GM12878 (cell line): ENCODE measurements around the gene CR1. TPM values are rescaled to one million over a fixed set of nuclear protein-coding genes. Genes with fewer than 3 reads are reported as not detected.

Experiments used
- ATAC-seq: fragments of 200-7000 bp; cut with Tn5 transposase; 3 replicates; pipeline ENCODE4 v1.9.1; 2020; ENCODE audit warnings: mild to moderate bottlenecking, moderate library complexity
- BruUV-seq: library from RNA; stranded (reverse); fragments of 400-500 nt; replicated peaks from 2 replicates; lab custom pipeline; 2021; lab: Mats Ljungman, UMichigan
- CTCF ChIA-PET: fragments of 300-600 bp; sonication (Branson Sonifier 250); formaldehyde crosslinking; extraction: SDS; loops from one replicate; lab custom pipeline; 2021; ENCODE audit warnings: inconsistent platforms; lab: Yijun Ruan, JAX
- POLR2A ChIA-PET: fragments of 350-600 bp; formaldehyde crosslinking; extraction: SDS; loops from one replicate; lab custom pipeline; 2021; ENCODE audit warnings: inconsistent platforms; lab: Charles Lee
- RAD21 ChIA-PET: fragments of 300-600 bp; sonication (Branson Sonifier 250); formaldehyde crosslinking; loops from one replicate; lab custom pipeline; 2023; ENCODE audit warnings: antibody characterized with exemption; ENCODE audit not compliant: unreplicated experiment; lab: Charles Lee
- SMC1A ChIA-PET: fragments of 300-600 bp; sonication (Branson Sonifier 250); formaldehyde crosslinking; loops from one replicate; lab custom pipeline; 2023; ENCODE audit not compliant: unreplicated experiment, uncharacterized antibody; lab: Charles Lee
- DNase-seq: peaks from one replicate; pipeline ENCODE4 v3.0.0-alpha.2; 2011; ENCODE audit warnings: low read depth, low spot score
- FAIRE-seq: peaks from 3 replicates; lab custom pipeline; 2011; peaks lifted over from hg19 to GRCh38; lab: Jason Lieb, UNC
- H2AFZ ChIP-seq: 2 replicates; pipeline ENCODE4 v1.6.0; 2011; ENCODE audit warnings: low read depth, low read length, control low read depth; ENCODE audit not compliant: control insufficient read depth
- H3K27ac ChIP-seq: 2 replicates; pipeline ENCODE4 v1.5.1; 2011; ENCODE audit warnings: control low read depth; ENCODE audit not compliant: control insufficient read depth, insufficient read depth
- H3K27me3 ChIP-seq, 2 experiments: replicated peaks in 1 of 2; 2 replicates each; pipeline versions ENCODE4 v1.6.0 to v1.6.1; 2011; ENCODE audit warnings: low read length in 1 of 2; ENCODE audit not compliant: control insufficient read depth in 2 of 2, insufficient read depth in 2 of 2
- H3K36me3 ChIP-seq, 2 experiments: 2 replicates each; pipeline ENCODE4 v1.5.1; 2011; ENCODE audit warnings: low read length in 1 of 2; ENCODE audit not compliant: control insufficient read depth in 2 of 2, insufficient read depth in 2 of 2
- H3K4me1 ChIP-seq: 2 replicates; pipeline ENCODE4 v1.6.1; 2011; ENCODE audit warnings: mild to moderate bottlenecking, low read length, moderate library complexity, mixed read lengths; ENCODE audit not compliant: control insufficient read depth, insufficient read depth
- H3K4me2 ChIP-seq: 2 replicates; pipeline ENCODE4 v1.6.0; 2011; ENCODE audit warnings: control low read depth; ENCODE audit not compliant: control insufficient read depth, insufficient read depth
- H3K4me3 ChIP-seq: fragments of 200-600 bp; sonication (generic); 2 replicates; pipeline ENCODE4 v1.5.1; 2016
- H3K79me2 ChIP-seq: 2 replicates; pipeline ENCODE4 v1.6.0; 2011; ENCODE audit warnings: low read length; ENCODE audit not compliant: control insufficient read depth, insufficient read depth
- H3K9ac ChIP-seq: 2 replicates; pipeline ENCODE4 v1.8.0; 2011; ENCODE audit warnings: low read length, control low read depth, mixed read lengths; ENCODE audit not compliant: control insufficient read depth, insufficient read depth
- H3K9me3 ChIP-seq: replicated peaks from 3 replicates; pipeline ENCODE4 v1.5.1; 2011; ENCODE audit warnings: mild to moderate bottlenecking, low read length; ENCODE audit not compliant: control insufficient read depth, insufficient read depth
- H4K20me1 ChIP-seq: 2 replicates; pipeline ENCODE4 v1.6.0; 2011; ENCODE audit not compliant: control insufficient read depth, insufficient read depth
- BCL3 ChIP-seq: IDR thresholded peaks from 2 replicates; pipeline ENCODE4 v1.6.1; 2011; ENCODE audit warnings: borderline replicate concordance, low read depth, mild to moderate bottlenecking, moderate library complexity, low read length; ENCODE audit not compliant: insufficient read depth, poor library complexity, severe bottlenecking
- CEBPB ChIP-seq, 2 experiments: fragments of 150-350 bp in 1 of 2; IDR thresholded peaks; 2 replicates each; pipeline ENCODE4 v1.6.1; 2012 to 2014; ENCODE audit warnings: low read depth in 2 of 2, low read length in 2 of 2, borderline replicate concordance in 1 of 2, inconsistent platforms in 1 of 2
- CREB1 ChIP-seq: IDR thresholded peaks from 2 replicates; pipeline ENCODE4 v1.6.1; 2012; ENCODE audit warnings: low read depth, mild to moderate bottlenecking, inconsistent platforms
- ESRRA ChIP-seq: IDR thresholded peaks from 2 replicates; pipeline ENCODE4 v1.6.1; 2012; ENCODE audit warnings: mild to moderate bottlenecking, low read length, improper control_type of control experiment
- HCFC1 ChIP-seq: fragments of 150-350 bp; IDR thresholded peaks from 2 replicates; pipeline ENCODE4 v1.6.1; 2014; ENCODE audit warnings: low read length
- MLLT1 ChIP-seq: fragments of 450-650 bp; IDR thresholded peaks from 2 replicates; pipeline ENCODE4 v1.6.1; 2016; ENCODE audit warnings: mild to moderate bottlenecking
- NFYB ChIP-seq: IDR thresholded peaks from 2 replicates; pipeline ENCODE4 v1.6.1; 2011; ENCODE audit warnings: low read depth, mild to moderate bottlenecking, low read length, improper control_type of control experiment, moderate library complexity; ENCODE audit not compliant: insufficient read depth
- TBL1XR1 ChIP-seq: IDR thresholded peaks from 2 replicates; pipeline ENCODE4 v1.6.1; 2012; ENCODE audit warnings: low read depth, low read length, improper control_type of control experiment
- YBX1 ChIP-seq: fragments of 450-650 bp; IDR thresholded peaks from 2 replicates; pipeline ENCODE4 v1.6.1; 2016; ENCODE audit warnings: antibody characterized with exemption
- ZBTB11 ChIP-seq: fragments of 450-650 bp; formaldehyde crosslinking; IDR thresholded peaks from 2 replicates; pipeline ENCODE4 v1.5.0; 2022; ENCODE audit warnings: mild to moderate bottlenecking, missing genetic modification characterization
- ZBTB40 ChIP-seq: fragments of 450-650 bp; IDR thresholded peaks from 2 replicates; pipeline ENCODE4 v1.6.1; 2016; ENCODE audit warnings: mild to moderate bottlenecking, moderate library complexity, borderline replicate concordance
- in situ Hi-C: fragments of 300-500 bp; cut with MboI; formaldehyde crosslinking; loops from 9 replicates; pipeline ENCODE4 v1.14.3; 2018; ENCODE audit warnings: mixed read lengths
- intact Hi-C: fragments of 100-400 bp; cut with micrococcal nuclease; formaldehyde crosslinking; loops from one replicate; pipeline ENCODE4 v1.14.2; 2022; ENCODE audit not compliant: unreplicated experiment
- polyA plus RNA-seq, 11 experiments: library from polyadenylated mRNA; depleted of rRNA in 4 of 11; unstranded in 6 of 11; stranded (reverse) in 5 of 11; fragments of >200 nt; fragmentation: Nextera tagmentation in 4 of 11; fragmentation: Illumina TruSeq in 1 of 11; extraction: Ambion mirVana in 4 of 11; extraction: Trizol in 1 of 11; gene quantifications; 1 replicate in 1 of 11; 2 replicates in 10 of 11; pipeline versions ENCODE4 v1.2.1 to v1.2.3, GENCODE V29; 2011 to 2016; ENCODE audit warnings: inconsistent platforms in 2 of 11, missing spikeins in 2 of 11, low read depth in 1 of 11
- total RNA-seq, 4 experiments: library from RNA; depleted of rRNA in 3 of 4; stranded (reverse); fragments of >200 nt in 3 of 4; fragmentation: Illumina TruSeq in 1 of 4; extraction: Trizol in 1 of 4; gene quantifications; 2 replicates each; pipeline versions ENCODE4 v1.2.1 to v1.2.3, GENCODE V29; 2013 to 2021

CR1 gene
- total and polyA plus RNA-seq, 10 of the 15 experiments (the other 5 are each of a cell fraction or from before 2014, with no cell fraction given) = 0.30 to 8.0 (median 4.3) TPM

- Histone ChIP-seq H3K36me3 (no peaks in the 10 kb centered on the region), H4K20me1 (no peaks in the 10 kb centered on the region), H3K27me3 (no peaks in the 10 kb centered on the region), H3K4me3 (no peak overlapping the region), H3K9ac (no peak overlapping the region), H3K79me2 (peaks cover 13% of the 10 kb centered on the region), H3K4me2 (no peak overlapping the region), H2AFZ (no peak overlapping the region), H3K4me1 (peaks cover 2% of the 10 kb centered on the region; the same call in 1 of the 2 replicates), H3K9me3 (no peaks in the 10 kb centered on the region), H3K27ac (no peak overlapping the region)
- ChIA-PET POLR2A (no interaction called here), CTCF (no interaction called here), RAD21 (no interaction called here), SMC1A (no interaction called here)
- ATAC-seq (no peak), DNase-seq (no peak), FAIRE-seq (no peak)
- intact Hi-C loops (no loop called here), in situ Hi-C loops (no loop called here)
- no TSS peak for BruUV-seq
- TF ChIP-seq ESRRA (no peak), ZBTB11 (no peak), TBL1XR1 (no peak), YBX1 (no peak), NFYB (no peak), ZBTB40 (no peak), CEBPB (IDR thresholded peaks at IDR 0.05; ENCODE audit: borderline replicate concordance in 1 of 2, low read depth in 2 of 2, low read length in 2 of 2) (no peak), MLLT1 (no peak), BCL3 (no peak), CREB1 (no peak), HCFC1 (no peak)
Observed at GRCh38 chr1:207462535-207462934, 33.4 kb upstream of the CR1 start.
